WTC11 (cell line): Measurements from ENCODE around the gene PPP4R4. TPM values are rescaled to one million over a fixed set of nuclear protein-coding genes. Genes with fewer than 3 reads are reported as not detected.

Source experiments
- ATAC-seq: fragments of 200-7000 bp; cut with Tn5 transposase; 2 replicates; pipeline ENCODE4 v1.10.0; 2021; ENCODE audit warnings: mild to moderate bottlenecking, moderate library complexity
- CTCF ChIA-PET: fragments of 300-600 bp; sonication (Branson Sonifier 250); formaldehyde crosslinking; loops from one replicate; lab custom pipeline; 2021; ENCODE audit warnings: antibody characterized with exemption; lab: Charles Lee
- POLR2A ChIA-PET: fragments of 350-600 bp; sonication (Branson Sonifier 250); formaldehyde crosslinking; loops from one replicate; lab custom pipeline; 2021; ENCODE audit warnings: antibody characterized with exemption; lab: Charles Lee
- DNase-seq: peaks from one replicate; pipeline ENCODE4 v3.0.0; 2021; ENCODE audit warnings: low spot score
- H3K27ac Mint-ChIP-seq: 2 replicates; pipeline ENCODE4 v1.8.0; 2021; ENCODE audit warnings: mixed read lengths
- H3K27me3 Mint-ChIP-seq: 2 replicates; pipeline ENCODE4 v1.8.0; 2021; ENCODE audit warnings: low read depth, mild to moderate bottlenecking, moderate library complexity, mixed read lengths
- H3K36me3 Mint-ChIP-seq: 2 replicates; pipeline ENCODE4 v1.8.0; 2021; ENCODE audit warnings: mixed read lengths
- H3K4me1 Mint-ChIP-seq: 2 replicates; pipeline ENCODE4 v1.8.0; 2022; ENCODE audit warnings: mixed read lengths
- H3K4me3 Mint-ChIP-seq: 2 replicates; pipeline ENCODE4 v1.8.0; 2021; ENCODE audit warnings: mild to moderate bottlenecking, moderate library complexity, mixed read lengths
- H3K9me3 Mint-ChIP-seq: 2 replicates; pipeline ENCODE4 v1.8.0; 2021; ENCODE audit warnings: mixed read lengths
- ATF1 ChIP-seq: sonication (generic); formaldehyde crosslinking; IDR thresholded peaks from 2 replicates; pipeline ENCODE4 v1.8.1; 2023; ENCODE audit warnings: mild to moderate bottlenecking, moderate library complexity, missing genetic modification reagents
- ATF6 ChIP-seq: sonication (generic); formaldehyde crosslinking; IDR thresholded peaks from 2 replicates; pipeline ENCODE4 v1.8.1; 2023; ENCODE audit warnings: mild to moderate bottlenecking, missing genetic modification reagents
- CREB1 ChIP-seq: sonication (generic); formaldehyde crosslinking; IDR thresholded peaks from 2 replicates; pipeline ENCODE4 v1.8.0; 2023; ENCODE audit warnings: mild to moderate bottlenecking, missing genetic modification reagents
- CREM ChIP-seq: sonication (generic); formaldehyde crosslinking; IDR thresholded peaks from 2 replicates; pipeline ENCODE4 v1.8.1; 2022; ENCODE audit warnings: mild to moderate bottlenecking, missing genetic modification reagents, moderate library complexity
- GTF2I ChIP-seq: fragments of 250-450 bp; sonication (Bioruptor Pico); conservative IDR thresholded peaks from 2 replicates; pipeline ENCODE4 v1.4.0; 2021; ENCODE audit warnings: mild to moderate bottlenecking
- JUN ChIP-seq: sonication (generic); formaldehyde crosslinking; IDR thresholded peaks from 2 replicates; pipeline ENCODE4 v1.8.0; 2023; ENCODE audit warnings: mild to moderate bottlenecking, missing genetic modification reagents
- KAT7 ChIP-seq: sonication (generic); formaldehyde crosslinking; IDR thresholded peaks from 2 replicates; pipeline ENCODE4 v1.8.1; 2023; ENCODE audit warnings: missing genetic modification reagents, mild to moderate bottlenecking, borderline replicate concordance
- NFE2L1 ChIP-seq: sonication (generic); formaldehyde crosslinking; IDR thresholded peaks from 2 replicates; pipeline ENCODE4 v1.8.1; 2023; ENCODE audit warnings: missing genetic modification reagents
- PRDM15 ChIP-seq: sonication (generic); formaldehyde crosslinking; IDR thresholded peaks from 2 replicates; pipeline ENCODE4 v1.8.0; 2022; ENCODE audit warnings: missing genetic modification reagents
- SMAD3 ChIP-seq: sonication (generic); formaldehyde crosslinking; IDR thresholded peaks from 2 replicates; pipeline ENCODE4 v1.8.0; 2022; ENCODE audit warnings: missing genetic modification reagents, mild to moderate bottlenecking, borderline replicate concordance
- TP53 ChIP-seq: sonication (generic); formaldehyde crosslinking; IDR thresholded peaks from 2 replicates; pipeline ENCODE4 v1.8.1; 2023; ENCODE audit warnings: mild to moderate bottlenecking, missing genetic modification reagents
- ZNF416 ChIP-seq: fragments of 250-450 bp; sonication (Bioruptor Pico); IDR thresholded peaks from 2 replicates; pipeline ENCODE4 v1.9.0; 2021; ENCODE audit warnings: mild to moderate bottlenecking, inconsistent platforms
- ZNF512 ChIP-seq: sonication (generic); formaldehyde crosslinking; IDR thresholded peaks from 2 replicates; pipeline ENCODE4 v1.8.1; 2022; ENCODE audit warnings: missing genetic modification reagents, borderline replicate concordance
- ZSCAN18 ChIP-seq: fragments of 250-450 bp; sonication (Bioruptor Pico); IDR thresholded peaks from 2 replicates; pipeline ENCODE4 v2.1.2; 2022; ENCODE audit warnings: mild to moderate bottlenecking, moderate library complexity
- total RNA-seq: library from RNA; stranded (reverse); gene quantifications from 3 replicates; pipeline ENCODE4 v1.2.3, GENCODE V29; 2021
- TF ChIP-seq, protein P1 (sequence below): sonication (generic); formaldehyde crosslinking; IDR thresholded peaks from 2 replicates; pipeline ENCODE4 v1.8.1; 2023; ENCODE audit warnings: mild to moderate bottlenecking, missing genetic modification reagents, borderline replicate concordance
- TF ChIP-seq, protein P2 (sequence below): fragments of 250-450 bp; sonication (Bioruptor Pico); IDR thresholded peaks from 2 replicates; pipeline ENCODE4 v1.9.0; 2021; ENCODE audit warnings: moderate library complexity, mild to moderate bottlenecking, inconsistent platforms, borderline replicate concordance

The PPP4R4 gene
- total RNA-seq, 1 experiment from 2014 or later: 9.6 TPM

DNA sequence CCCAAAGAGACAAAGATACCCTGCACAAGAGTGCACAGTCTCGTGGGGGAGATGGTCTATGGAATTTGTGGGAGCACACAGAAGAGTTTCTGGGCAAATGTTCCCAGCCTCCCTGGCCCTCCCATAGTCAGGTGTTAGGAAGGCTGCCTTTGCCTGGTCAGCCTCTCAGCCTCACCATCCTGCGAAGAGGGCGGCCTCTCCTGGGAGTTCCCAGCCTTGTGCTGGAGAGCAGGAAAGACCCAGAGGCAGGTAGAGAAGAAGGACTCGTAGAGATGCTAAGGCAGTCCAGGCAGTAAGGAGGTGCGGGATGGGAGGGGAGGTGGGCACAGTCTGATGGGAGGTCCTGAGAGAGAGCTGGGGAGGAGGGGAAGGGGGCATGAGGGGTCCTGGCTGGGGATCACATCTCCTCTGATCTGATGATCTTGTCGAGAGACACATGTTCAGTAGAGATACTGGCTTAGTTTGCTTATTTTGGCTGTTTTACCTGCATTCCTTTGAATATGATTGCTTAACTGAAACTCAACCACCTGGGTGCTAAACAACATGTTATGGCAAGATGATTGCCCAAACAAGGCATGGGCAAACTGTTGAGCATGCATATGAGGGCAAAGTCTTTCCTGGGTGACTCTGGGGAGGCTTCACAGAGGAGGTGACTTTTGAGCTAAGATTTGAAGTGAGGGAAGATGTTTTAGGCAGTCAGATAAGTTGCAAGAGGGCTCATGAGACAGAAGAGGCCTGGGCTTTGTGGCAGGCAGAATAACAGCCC is 138.5 kb downstream of the PPP4R4 start (continued):
- TF ChIP-seq, protein P1, sequence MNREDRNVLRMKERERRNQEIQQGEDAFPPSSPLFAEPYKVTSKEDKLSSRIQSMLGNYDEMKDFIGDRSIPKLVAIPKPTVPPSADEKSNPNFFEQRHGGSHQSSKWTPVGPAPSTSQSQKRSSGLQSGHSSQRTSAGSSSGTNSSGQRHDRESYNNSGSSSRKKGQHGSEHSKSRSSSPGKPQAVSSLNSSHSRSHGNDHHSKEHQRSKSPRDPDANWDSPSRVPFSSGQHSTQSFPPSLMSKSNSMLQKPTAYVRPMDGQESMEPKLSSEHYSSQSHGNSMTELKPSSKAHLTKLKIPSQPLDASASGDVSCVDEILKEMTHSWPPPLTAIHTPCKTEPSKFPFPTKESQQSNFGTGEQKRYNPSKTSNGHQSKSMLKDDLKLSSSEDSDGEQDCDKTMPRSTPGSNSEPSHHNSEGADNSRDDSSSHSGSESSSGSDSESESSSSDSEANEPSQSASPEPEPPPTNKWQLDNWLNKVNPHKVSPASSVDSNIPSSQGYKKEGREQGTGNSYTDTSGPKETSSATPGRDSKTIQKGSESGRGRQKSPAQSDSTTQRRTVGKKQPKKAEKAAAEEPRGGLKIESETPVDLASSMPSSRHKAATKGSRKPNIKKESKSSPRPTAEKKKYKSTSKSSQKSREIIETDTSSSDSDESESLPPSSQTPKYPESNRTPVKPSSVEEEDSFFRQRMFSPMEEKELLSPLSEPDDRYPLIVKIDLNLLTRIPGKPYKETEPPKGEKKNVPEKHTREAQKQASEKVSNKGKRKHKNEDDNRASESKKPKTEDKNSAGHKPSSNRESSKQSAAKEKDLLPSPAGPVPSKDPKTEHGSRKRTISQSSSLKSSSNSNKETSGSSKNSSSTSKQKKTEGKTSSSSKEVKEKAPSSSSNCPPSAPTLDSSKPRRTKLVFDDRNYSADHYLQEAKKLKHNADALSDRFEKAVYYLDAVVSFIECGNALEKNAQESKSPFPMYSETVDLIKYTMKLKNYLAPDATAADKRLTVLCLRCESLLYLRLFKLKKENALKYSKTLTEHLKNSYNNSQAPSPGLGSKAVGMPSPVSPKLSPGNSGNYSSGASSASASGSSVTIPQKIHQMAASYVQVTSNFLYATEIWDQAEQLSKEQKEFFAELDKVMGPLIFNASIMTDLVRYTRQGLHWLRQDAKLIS (CRISPR knock-in tag): no peak
- no peak for TF ChIP-seq JUN
- TF ChIP-seq, protein P2, sequence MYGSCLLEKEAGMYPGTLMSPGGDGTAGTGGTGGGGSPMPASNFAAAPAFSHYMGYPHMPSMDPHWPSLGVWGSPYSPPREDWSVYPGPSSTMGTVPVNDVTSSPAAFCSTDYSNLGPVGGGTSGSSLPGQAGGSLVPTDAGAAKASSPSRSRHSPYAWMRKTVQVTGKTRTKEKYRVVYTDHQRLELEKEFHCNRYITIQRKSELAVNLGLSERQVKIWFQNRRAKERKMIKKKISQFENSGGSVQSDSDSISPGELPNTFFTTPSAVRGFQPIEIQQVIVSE (CRISPR knock-in tag): no peak
- no peak for TF ChIP-seq ZNF416 (CRISPR knock-in tag)
- no peak for TF ChIP-seq TP53 (CRISPR knock-in tag)
- TF ChIP-seq PRDM15 (CRISPR knock-in tag): no peak

DNA sequence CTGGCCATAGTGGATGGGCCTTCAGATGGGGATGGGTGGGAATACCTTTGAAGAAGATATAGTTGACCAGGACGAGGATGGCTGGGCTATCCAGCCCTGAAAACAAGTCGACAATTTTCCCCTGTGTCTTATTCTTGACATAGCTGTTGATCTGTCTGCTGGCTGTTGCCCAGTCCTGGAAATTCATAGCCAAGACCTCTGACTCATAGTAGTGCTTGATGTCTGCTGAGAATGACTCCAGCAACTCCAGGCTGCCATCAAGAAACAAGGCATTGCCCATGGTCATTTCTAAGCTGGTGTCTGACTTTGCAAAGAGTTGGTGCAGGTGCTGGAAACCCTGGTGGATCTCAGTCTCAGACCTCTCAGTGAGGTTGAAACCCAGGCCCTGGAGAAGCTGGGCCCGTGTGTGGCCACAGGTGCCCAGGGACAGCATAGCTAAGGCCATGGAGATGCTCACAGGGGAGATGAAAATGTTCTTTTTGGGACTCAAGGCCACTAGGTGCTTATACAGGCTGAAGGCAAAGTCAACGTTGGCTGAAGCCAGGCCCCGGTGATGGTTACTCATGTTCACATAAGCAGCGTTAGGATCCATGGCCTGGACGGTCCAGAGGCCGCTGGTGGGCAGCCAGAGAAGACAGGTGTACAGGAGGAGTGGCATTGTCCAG is 140.0 kb downstream of the PPP4R4 start:
- POLR2A ChIA-PET: no interaction called here
- TF ChIP-seq CREB1 (CRISPR knock-in tag): no peak
- TF ChIP-seq ATF6 (CRISPR knock-in tag): no peak
- no peak for TF ChIP-seq ZNF512 (CRISPR knock-in tag)
- no peak for TF ChIP-seq CREM (CRISPR knock-in tag)
- no peak for TF ChIP-seq ZNF416 (CRISPR knock-in tag)
- TF ChIP-seq KAT7 (CRISPR knock-in tag): no peak
- no peak for TF ChIP-seq NFE2L1 (CRISPR knock-in tag)
- TF ChIP-seq ZSCAN18 (CRISPR knock-in tag): no peak
- TF ChIP-seq SMAD3 (CRISPR knock-in tag): no peak
- TF ChIP-seq ATF1 (CRISPR knock-in tag): no peak
- TF ChIP-seq GTF2I (CRISPR knock-in tag): no peak

More for the DNA sequence above, 140.0 kb downstream of the PPP4R4 start:
- H3K27ac Mint-ChIP-seq: no peak overlapping the region
- H3K27me3 Mint-ChIP-seq: no peaks in the 10 kb centered on the region
- DNase-seq (no peak), ATAC-seq (no peak)
- H3K4me3 Mint-ChIP-seq: no peak overlapping the region
- H3K4me1 Mint-ChIP-seq: 0 out of 2 replicates have a peak, but pooled peaks cover 2% of the 10 kb centered on the region
- CTCF ChIA-PET: interaction anchor here (1.0 kb wide), 1 partner anchor 178 kb away, joined by 3 read pairs; no protein-coding TSS in a partner anchor
- no peaks in the 10 kb centered on the region for H3K36me3 Mint-ChIP-seq
- H3K9me3 Mint-ChIP-seq: peaks cover 2% of the 10 kb centered on the region
